ENCODE data around the gene ISY1. TPM values are rescaled to one million over a fixed set of nuclear protein-coding genes. Genes with fewer than 3 reads are reported as not detected.
A peak's percentile ranks its signal among the peaks of the same experiment; 100 is the strongest.

Gene ISY1
- total and polyA plus RNA-seq, 9 donors, result 13.1 to 45.3 (median 28.8) TPM

GRCh38 chr3:129119365-129120100, 41.3 kb downstream of the ISY1 start:
- Histone ChIP-seq H3K27me3 (no peaks in the 10 kb centered on the region), H3K36me3 (no peaks in the 10 kb centered on the region), H3K4me1 (ENCODE audit: insufficient read depth) (peaks cover 11% of the 10 kb centered on the region), H3K9me3 (no peaks in the 10 kb centered on the region), H3K27ac (peak overlapping the region in 1 of 2 donors; percentile 95), H3K4me3 (peak overlapping the region; percentile 83)
- 7 to 27% (median 9%) methylated on average over 13 of the region's 13 CpGs for WGBS, 3 donors
- intact Hi-C loops (cut with DNase I), result loop anchor here in 1 of 4 donors (2.0 kb wide), 1 partner anchor 63 kb away; the partner anchor contains the start of gene CNBP
- peak in 3 of 5 donors; percentile 19 to 46 (median 36) for DNase-seq
- TF ChIP-seq, protein P1, sequence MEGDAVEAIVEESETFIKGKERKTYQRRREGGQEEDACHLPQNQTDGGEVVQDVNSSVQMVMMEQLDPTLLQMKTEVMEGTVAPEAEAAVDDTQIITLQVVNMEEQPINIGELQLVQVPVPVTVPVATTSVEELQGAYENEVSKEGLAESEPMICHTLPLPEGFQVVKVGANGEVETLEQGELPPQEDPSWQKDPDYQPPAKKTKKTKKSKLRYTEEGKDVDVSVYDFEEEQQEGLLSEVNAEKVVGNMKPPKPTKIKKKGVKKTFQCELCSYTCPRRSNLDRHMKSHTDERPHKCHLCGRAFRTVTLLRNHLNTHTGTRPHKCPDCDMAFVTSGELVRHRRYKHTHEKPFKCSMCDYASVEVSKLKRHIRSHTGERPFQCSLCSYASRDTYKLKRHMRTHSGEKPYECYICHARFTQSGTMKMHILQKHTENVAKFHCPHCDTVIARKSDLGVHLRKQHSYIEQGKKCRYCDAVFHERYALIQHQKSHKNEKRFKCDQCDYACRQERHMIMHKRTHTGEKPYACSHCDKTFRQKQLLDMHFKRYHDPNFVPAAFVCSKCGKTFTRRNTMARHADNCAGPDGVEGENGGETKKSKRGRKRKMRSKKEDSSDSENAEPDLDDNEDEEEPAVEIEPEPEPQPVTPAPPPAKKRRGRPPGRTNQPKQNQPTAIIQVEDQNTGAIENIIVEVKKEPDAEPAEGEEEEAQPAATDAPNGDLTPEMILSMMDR (IDR thresholded peaks at IDR 0.05), result no peak
- TF ChIP-seq EP300 (IDR thresholded peaks at IDR 0.05) (no peak), POLR2A (IDR thresholded peaks at IDR 0.05) (no peak)

GRCh38 chr3:129118745-129119144, 42.1 kb downstream of the ISY1 start:
- H3K27ac ChIP-seq, result peak overlapping the region in 1 of 2 donors; percentile 95
- TF ChIP-seq EP300 (IDR thresholded peaks at IDR 0.05), result no peak
- TF ChIP-seq, protein P1 (IDR thresholded peaks at IDR 0.05), result no peak
- TF ChIP-seq POLR2A (IDR thresholded peaks at IDR 0.05), result no peak

DNA sequence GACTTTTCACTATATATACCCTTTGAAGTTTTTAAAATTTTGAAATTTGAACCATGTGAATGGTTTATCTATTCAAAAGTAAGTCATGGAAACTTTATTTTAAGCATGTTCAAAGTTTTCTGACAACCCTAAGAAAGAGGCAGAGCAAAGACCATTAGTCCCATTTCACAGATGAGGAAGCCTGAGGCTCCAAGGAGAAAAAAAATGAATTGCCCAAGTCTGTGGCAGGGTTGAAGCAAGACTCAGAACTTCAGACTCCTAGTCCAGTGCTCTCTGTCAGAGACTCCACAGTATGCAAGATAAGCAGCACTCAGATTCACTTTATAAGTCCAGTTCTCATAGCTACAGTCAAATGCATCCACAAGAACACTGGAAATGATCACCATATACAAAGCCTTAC, 43.7 kb downstream of the ISY1 start:
- TF ChIP-seq, protein P1 (IDR thresholded peaks at IDR 0.05), result no peak
- TF ChIP-seq POLR2A (IDR thresholded peaks at IDR 0.05), result no peak
- no peak for TF ChIP-seq EP300 (IDR thresholded peaks at IDR 0.05)
- Histone ChIP-seq H3K4me1 (ENCODE audit: insufficient read depth) (peaks cover 13% of the 10 kb centered on the region), H3K27me3 (no peaks in the 10 kb centered on the region), H3K27ac (no peak overlapping the region), H3K9me3 (no peaks in the 10 kb centered on the region), H3K4me3 (no peak overlapping the region), H3K36me3 (no peaks in the 10 kb centered on the region)
- intact Hi-C loops (cut with DNase I), result no loop called here
- DNase-seq, result no peak

More at GRCh38 chr3:129118745-129119144, 42.1 kb downstream of the ISY1 start:
- WGBS, 3 donors, result 34 to 75% (median 54%) methylated on average over 5 of the region's 5 CpGs
- no peaks in the 10 kb centered on the region for H3K36me3 ChIP-seq
- no peak for DNase-seq
- peaks cover 11% of the 10 kb centered on the region for H3K4me1 ChIP-seq (ENCODE audit: insufficient read depth)
- H3K9me3 ChIP-seq, result no peaks in the 10 kb centered on the region
- intact Hi-C loops (cut with DNase I), result no loop called here
- no peaks in the 10 kb centered on the region for H3K27me3 ChIP-seq
- no peak overlapping the region for H3K4me3 ChIP-seq

DNA sequence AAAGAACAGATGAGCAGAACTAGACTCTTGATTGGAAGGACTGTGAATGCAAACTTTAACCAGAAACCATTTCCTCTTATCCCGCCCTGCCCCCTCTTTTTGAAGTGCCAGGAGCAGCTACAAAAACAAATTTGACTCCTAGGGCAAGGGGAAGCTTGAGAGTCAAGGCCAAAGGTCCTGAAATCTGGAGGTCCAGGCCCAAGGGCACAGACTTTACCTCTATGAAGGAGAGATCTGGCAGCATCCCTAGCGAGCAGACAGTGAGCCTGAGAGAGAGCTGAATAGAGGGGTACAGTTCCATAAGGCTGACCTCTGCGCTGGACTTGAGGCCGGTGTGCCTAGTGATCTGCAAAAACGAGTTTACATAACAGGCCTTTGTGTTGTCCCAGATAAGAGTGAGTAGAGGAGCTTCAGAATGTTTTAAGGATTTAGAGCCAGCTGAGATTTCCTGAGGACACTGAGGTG, 44.3 kb downstream of the ISY1 start:
- peak in 1 of 5 donors; percentile 19 for DNase-seq
- intact Hi-C loops (cut with DNase I), result no loop called here
- Histone ChIP-seq H3K4me3 (no peak overlapping the region), H3K9me3 (no peaks in the 10 kb centered on the region), H3K36me3 (no peaks in the 10 kb centered on the region), H3K4me1 (ENCODE audit: insufficient read depth) (peaks cover 14% of the 10 kb centered on the region), H3K27me3 (no peaks in the 10 kb centered on the region), H3K27ac (no peak overlapping the region)
- TF ChIP-seq, protein P1 (IDR thresholded peaks at IDR 0.05), result no peak
- no peak for TF ChIP-seq POLR2A (IDR thresholded peaks at IDR 0.05)
- TF ChIP-seq EP300 (IDR thresholded peaks at IDR 0.05), result no peak
- 5 to 40% (median 9%) methylated on average over 5 of the region's 5 CpGs for WGBS, 3 donors
